Activated CD4-positive, alpha-beta T cell treated with anti-CD3 and anti-CD28 coated beads for 1 hour (primary cell): Measurements from ENCODE around the gene RASA2.

Source experiments
- DNase-seq: peaks from one replicate; pipeline ENCODE4 v3.0.0-alpha.2; 2020

The RASA2 gene

GRCh38 chr3:141540531-141540930 lies 53.7 kb downstream of the RASA2 start:
- no peak for DNase-seq

GRCh38 chr3:141542202-141542969 lies 55.6 kb downstream of the RASA2 start:
- DNase-seq: no peak

GRCh38 chr3:141542989-141543388 lies 56.2 kb downstream of the RASA2 start:
- no peak for DNase-seq

- DNase-seq: no peak
These were observed 57.9 kb downstream of the RASA2 start for GRCh38 chr3:141544697-141545096.

GRCh38 chr3:141546081-141546480 lies 59.3 kb downstream of the RASA2 start:
- DNase-seq: no peak

GRCh38 chr3:141546586-141546985 lies 59.8 kb downstream of the RASA2 start:
- no peak for DNase-seq

- no peak for DNase-seq
These were observed 61.0 kb downstream of the RASA2 start for GRCh38 chr3:141547791-141548190.

- DNase-seq: no peak
These were observed 64.3 kb downstream of the RASA2 start for GRCh38 chr3:141550926-141551665.

GRCh38 chr3:141552440-141552991 lies 65.7 kb downstream of the RASA2 start:
- no peak for DNase-seq

- DNase-seq: no peak
These were observed 66.2 kb downstream of the RASA2 start for GRCh38 chr3:141553055-141553454.

GRCh38 chr3:141556034-141556433 lies 69.2 kb downstream of the RASA2 start:
- no peak for DNase-seq

GRCh38 chr3:141557961-141558706 lies 71.3 kb downstream of the RASA2 start:
- DNase-seq: no peak

- DNase-seq: no peak
These were observed 74.7 kb downstream of the RASA2 start for GRCh38 chr3:141561426-141562034.

GRCh38 chr3:141564241-141564640 lies 77.4 kb downstream of the RASA2 start:
- no peak for DNase-seq

GRCh38 chr3:141570068-141570467 lies 83.2 kb downstream of the RASA2 start:
- no peak for DNase-seq

GRCh38 chr3:141575879-141576743 lies 89.3 kb downstream of the RASA2 start:
- DNase-seq: no peak

- DNase-seq: no peak
These were observed 89.9 kb downstream of the RASA2 start for GRCh38 chr3:141576744-141577052.

GRCh38 chr3:141578202-141578973 lies 91.6 kb downstream of the RASA2 start:
- DNase-seq: no peak

- DNase-seq: no peak
These were observed 107.5 kb downstream of the RASA2 start for GRCh38 chr3:141594357-141594756.

GRCh38 chr3:141597931-141598330 lies 111.1 kb downstream of the RASA2 start:
- DNase-seq: no peak

- DNase-seq: no peak
These were observed 113.5 kb downstream of the RASA2 start for GRCh38 chr3:141600331-141600730.
